Endodermal cell (in vitro differentiated cells): Measurements from ENCODE around the gene SPTBN2. TPM values are rescaled to one million over a fixed set of nuclear protein-coding genes. Genes with fewer than 3 reads are reported as not detected.

ENCODE experiments used
- DNase-seq: peaks from one replicate; pipeline ENCODE4 v3.0.0-alpha.2; 2017
- H3K27ac ChIP-seq: 2 replicates; pipeline ENCODE4 v1.5.1; 2013; ENCODE audit warnings: mild to moderate bottlenecking, low read depth, low read length, moderate library complexity
- H3K27me3 ChIP-seq: 2 replicates; pipeline ENCODE4 v1.6.1; 2013; ENCODE audit warnings: mild to moderate bottlenecking, low read length, moderate library complexity; ENCODE audit not compliant: insufficient read depth, control insufficient read depth, poor library complexity, severe bottlenecking
- H3K36me3 ChIP-seq: 2 replicates; pipeline ENCODE4 v1.7.0; 2013; ENCODE audit warnings: mild to moderate bottlenecking, low read length, moderate library complexity; ENCODE audit not compliant: control insufficient read depth, insufficient read depth
- H3K4me1 ChIP-seq: one replicate; pipeline ENCODE4 v1.7.0; 2013; ENCODE audit warnings: low read length; ENCODE audit not compliant: control insufficient read depth, insufficient read depth
- H3K4me3 ChIP-seq: 2 replicates; pipeline ENCODE4 v1.5.1; 2013; ENCODE audit warnings: mild to moderate bottlenecking, low read length, moderate library complexity
- H3K9ac ChIP-seq: 2 replicates; pipeline ENCODE4 v1.6.1; 2013; ENCODE audit warnings: mild to moderate bottlenecking, low read length, moderate library complexity; ENCODE audit not compliant: poor library complexity, severe bottlenecking; ENCODE audit errors: extremely low read depth
- H3K9me3 ChIP-seq: 2 replicates; pipeline ENCODE4 v1.6.1; 2013; ENCODE audit warnings: mild to moderate bottlenecking, low read length, moderate library complexity; ENCODE audit not compliant: control insufficient read depth
- H3K27ac Mint-ChIP-seq: 2 replicates; pipeline ENCODE4 v1.8.0; 2020; ENCODE audit warnings: mixed read lengths
- H3K27me3 Mint-ChIP-seq: 2 replicates; pipeline ENCODE4 v1.8.0; 2021; ENCODE audit warnings: mild to moderate bottlenecking, mixed read lengths; ENCODE audit not compliant: insufficient read depth
- H3K36me3 Mint-ChIP-seq: 2 replicates; pipeline ENCODE4 v1.8.0; 2020; ENCODE audit warnings: low read depth, mixed read lengths
- H3K4me1 Mint-ChIP-seq: 2 replicates; pipeline ENCODE4 v1.8.0; 2020; ENCODE audit warnings: mixed read lengths
- H3K4me3 Mint-ChIP-seq: 2 replicates; pipeline ENCODE4 v1.8.0; 2020; ENCODE audit warnings: mild to moderate bottlenecking, moderate library complexity, mixed read lengths
- H3K9me3 Mint-ChIP-seq: 2 replicates; pipeline ENCODE4 v1.8.0; 2020; ENCODE audit warnings: mild to moderate bottlenecking, mixed read lengths
- CTCF ChIP-seq: fragments of 200-600 bp; sonication (generic); conservative IDR thresholded peaks from 2 replicates; pipeline ENCODE4 v1.5.0; 2021; ENCODE audit warnings: antibody characterized with exemption, mild to moderate bottlenecking
- WGBS, 2 experiments: methylation state at CpG; one replicate each; pipeline versions ENCODE4 v1.1.5 to v1.1.7; 2013; ENCODE audit warnings: missing lambda C conversion rate in 2 of 2, mixed read lengths in 1 of 2; ENCODE audit not compliant: insufficient coverage in 1 of 2, insufficient read length in 1 of 2; 5-methylcytosine and 5-hydroxymethylcytosine counted together
- total RNA-seq, 2 donors: library from RNA; stranded (reverse); fragmentation: NEBNext Ultra II Directional in 1 of 2; extraction: Animal tissue kit (Norgen Biotek cat#: 25700) in 1 of 2; gene quantifications; 2 replicates in 1 of 2; 3 replicates in 1 of 2; pipeline ENCODE4 v1.2.1, GENCODE V29; 2021

The SPTBN2 gene
- total RNA-seq, 2 donors from 2014 or later, result 36.0 to 46.0 TPM

DNA sequence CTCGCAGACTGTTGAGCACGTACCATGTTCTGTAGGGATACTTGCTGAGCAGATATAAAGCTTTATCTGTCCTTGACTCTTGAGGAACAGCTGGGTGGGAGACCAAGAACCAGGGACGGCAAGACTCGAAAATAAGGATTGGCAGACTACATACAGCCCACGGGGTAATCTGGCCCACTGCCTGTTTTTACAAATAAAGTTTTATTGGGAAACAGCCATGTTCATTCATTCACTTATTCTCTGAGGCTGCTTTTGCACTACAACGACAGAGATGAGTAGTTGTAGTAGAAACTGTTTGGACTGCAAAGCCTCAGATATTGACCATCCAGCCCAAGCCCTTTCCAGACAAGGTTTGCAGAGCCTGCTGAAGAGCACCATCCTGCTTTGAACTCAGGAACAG, 31.0 kb downstream of the SPTBN2 start:
- H3K27me3 ChIP-seq, result no peaks in the 10 kb centered on the region
- DNase-seq, result no peak
- H3K4me1 ChIP-seq, result no peaks in the 10 kb centered on the region
- Mint-ChIP-seq H3K9me3 (peaks cover 2% of the 10 kb centered on the region), H3K36me3 (peaks cover 47% of the 10 kb centered on the region), H3K27me3 (no peaks in the 10 kb centered on the region), H3K4me1 (no peaks in the 10 kb centered on the region), H3K27ac (peak overlapping the region; percentile 10), H3K4me3 (no peak overlapping the region)
- no peak for TF ChIP-seq CTCF
- peaks cover 47% of the 10 kb centered on the region for H3K36me3 ChIP-seq
- H3K9me3 ChIP-seq, result no peaks in the 10 kb centered on the region
- WGBS, 2 experiments, result 94 to 97% methylated on average over 6 of the region's 6 CpGs
- no peak overlapping the region for H3K4me3 ChIP-seq
- no peak overlapping the region for H3K9ac ChIP-seq
- H3K27ac ChIP-seq, result no peak overlapping the region

- H3K27me3 Mint-ChIP-seq, result no peaks in the 10 kb centered on the region
- 93 to 100% methylated on average over 8 to 9 of the region's 9 CpGs for WGBS, 2 experiments
- Histone ChIP-seq H3K4me3 (no peak overlapping the region), H3K9ac (no peak overlapping the region), H3K9me3 (no peaks in the 10 kb centered on the region), H3K27me3 (no peaks in the 10 kb centered on the region), H3K36me3 (peaks cover 59% of the 10 kb centered on the region), H3K4me1 (no peaks in the 10 kb centered on the region), H3K27ac (no peak overlapping the region)
- DNase-seq, result no peak
- no peak overlapping the region for H3K27ac Mint-ChIP-seq
- peaks cover 38% of the 10 kb centered on the region for H3K36me3 Mint-ChIP-seq
- H3K4me3 Mint-ChIP-seq, result no peak overlapping the region
- H3K4me1 Mint-ChIP-seq, result no peaks in the 10 kb centered on the region
- H3K9me3 Mint-ChIP-seq, result peaks cover 2% of the 10 kb centered on the region
- no peak for TF ChIP-seq CTCF
Observed at GRCh38 chr11:66696146-66696545, 32.9 kb downstream of the SPTBN2 start.

DNA sequence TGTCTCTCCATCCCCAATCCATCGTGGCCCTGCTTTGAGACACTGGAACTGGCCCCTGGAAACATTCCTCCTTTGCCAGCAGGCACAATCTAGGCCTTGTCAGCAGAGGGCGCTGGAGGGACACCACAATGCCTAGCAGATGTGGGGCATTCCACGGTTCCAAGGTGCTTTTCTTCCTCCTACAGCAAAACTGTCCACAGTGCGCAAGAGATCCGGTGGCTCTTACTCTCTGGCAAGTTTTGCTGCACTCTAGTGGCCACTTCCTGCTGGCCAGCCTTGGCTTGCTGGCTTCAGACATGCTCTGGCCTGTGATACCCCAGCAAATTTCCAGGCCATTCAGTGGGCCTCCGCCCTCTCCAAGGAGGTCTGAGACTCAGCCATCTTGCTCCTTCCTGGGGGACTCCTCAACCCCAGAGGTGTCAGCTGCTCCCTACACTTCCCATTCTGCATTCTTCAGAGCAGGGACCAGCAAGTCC, 34.2 kb downstream of the SPTBN2 start:
- Histone ChIP-seq H3K9ac (no peak overlapping the region), H3K4me3 (no peak overlapping the region), H3K27me3 (no peaks in the 10 kb centered on the region), H3K27ac (no peak overlapping the region), H3K36me3 (peaks cover 56% of the 10 kb centered on the region), H3K9me3 (no peaks in the 10 kb centered on the region), H3K4me1 (no peaks in the 10 kb centered on the region)
- TF ChIP-seq CTCF, result peak; percentile 98
- H3K4me1 Mint-ChIP-seq, result no peaks in the 10 kb centered on the region
- peak overlapping the region; percentile 78 for H3K27ac Mint-ChIP-seq
- no peaks in the 10 kb centered on the region for H3K27me3 Mint-ChIP-seq
- peaks cover under 1% of the 10 kb centered on the region for H3K9me3 Mint-ChIP-seq
- WGBS, 2 experiments, result 33 to 44% methylated on average over 6 of the region's 6 CpGs
- peak; percentile 98 for DNase-seq
- H3K36me3 Mint-ChIP-seq, result peaks cover 28% of the 10 kb centered on the region
- H3K4me3 Mint-ChIP-seq, result no peak overlapping the region
